ENCODE data around the gene OR1D5. TPM values are rescaled to one million over a fixed set of nuclear protein-coding genes. Genes with fewer than 3 reads are reported as not detected.

The OR1D5 gene
- total RNA-seq, 1 experiment from 2014 or later: not detected

GRCh38 chr17:3036800-3037199 is 26.6 kb downstream of the OR1D5 start:
- Histone ChIP-seq H3K4me3 (ENCODE audit: low read depth in 2 of 2, low read length in 2 of 2) (no peak overlapping the region), H3K27ac (ENCODE audit: low read length) (no peak overlapping the region), H3K9me3 (ENCODE audit: control insufficient read depth, insufficient read depth, low read depth, low read length) (no peaks in the 10 kb centered on the region), H3K4me1 (ENCODE audit: control insufficient read depth, insufficient read depth, low read length) (no peaks in the 10 kb centered on the region), H3K36me3 (ENCODE audit: control insufficient read depth, insufficient read depth, low read length) (no peaks in the 10 kb centered on the region), H3K27me3 (ENCODE audit: control insufficient read depth, insufficient read depth, low read length) (no peaks in the 10 kb centered on the region; the same call in 1 of the 2 replicates)
- intact Hi-C loops (cut with micrococcal nuclease; ENCODE audit: unreplicated experiment): no loop called here
- DNase-seq (ENCODE audit: low read depth, low spot score) (no peak), ATAC-seq (no peak)
- TF ChIP-seq CTCF (IDR thresholded peaks at IDR 0.05) (no peak), POLR2AphosphoS5 (IDR thresholded peaks at IDR 0.05; ENCODE audit: low read depth, low read length) (no peak), TCF7L2 (IDR thresholded peaks at IDR 0.05; ENCODE audit: low read depth, low read length) (no peak), SIN3A (IDR thresholded peaks at IDR 0.05; ENCODE audit: borderline replicate concordance, insufficient read depth, low read depth, low read length) (no peak), REST (IDR thresholded peaks at IDR 0.05; ENCODE audit: insufficient read depth in 1 of 2, low read depth in 2 of 2, low read length in 1 of 2) (no peak)
- in situ Hi-C loops (cut with HindIII; ENCODE audit: low pct_unique_long_range_greater_than_20kb, low sequenced_read_pairs): no loop called here
- ChIA-PET POLR2A (no interaction called here), CTCF (no interaction called here)
- BruUV-seq (replicated peaks): no TSS peak

GRCh38 chr17:3035968-3036280 is 27.5 kb downstream of the OR1D5 start:
- ATAC-seq (no peak), DNase-seq (ENCODE audit: low read depth, low spot score) (no peak)
- H3K27ac ChIP-seq (ENCODE audit: low read length): no peak overlapping the region
- H3K4me3 ChIP-seq (ENCODE audit: low read depth in 2 of 2, low read length in 2 of 2): no peak overlapping the region
- CTCF ChIA-PET: no interaction called here
- H3K4me1 ChIP-seq (ENCODE audit: control insufficient read depth, insufficient read depth, low read length): no peaks in the 10 kb centered on the region
- intact Hi-C loops (cut with micrococcal nuclease; ENCODE audit: unreplicated experiment): no loop called here
- POLR2A ChIA-PET: no interaction called here
- H3K9me3 ChIP-seq (ENCODE audit: control insufficient read depth, insufficient read depth, low read depth, low read length): no peaks in the 10 kb centered on the region
- in situ Hi-C loops (cut with HindIII; ENCODE audit: low pct_unique_long_range_greater_than_20kb, low sequenced_read_pairs): no loop called here
- no TSS peak for BruUV-seq (replicated peaks)
- no peaks in the 10 kb centered on the region for H3K36me3 ChIP-seq (ENCODE audit: control insufficient read depth, insufficient read depth, low read length)
- no peaks in the 10 kb centered on the region; the same call in 1 of the 2 replicates for H3K27me3 ChIP-seq (ENCODE audit: control insufficient read depth, insufficient read depth, low read length)
- TF ChIP-seq CTCF (IDR thresholded peaks at IDR 0.05): no peak
- TF ChIP-seq SIN3A (IDR thresholded peaks at IDR 0.05; ENCODE audit: borderline replicate concordance, insufficient read depth, low read depth, low read length): no peak
- TF ChIP-seq POLR2AphosphoS5 (IDR thresholded peaks at IDR 0.05; ENCODE audit: low read depth, low read length): no peak
- no peak for TF ChIP-seq REST (IDR thresholded peaks at IDR 0.05; ENCODE audit: insufficient read depth in 1 of 2, low read depth in 2 of 2, low read length in 1 of 2)
- TF ChIP-seq TCF7L2 (IDR thresholded peaks at IDR 0.05; ENCODE audit: low read depth, low read length): no peak
